CD14-positive monocyte (primary cell): ENCODE measurements around the gene HAUS5. TPM values are rescaled to one million over a fixed set of nuclear protein-coding genes. Genes with fewer than 3 reads are reported as not detected.

Source experiments
- DNase-seq, 3 donors: peaks; one replicate each; pipeline ENCODE4 v3.0.0-alpha.2; 2011 to 2022
- H2AFZ ChIP-seq: 2 replicates; pipeline ENCODE4 v1.6.0; 2012; ENCODE audit warnings: mild to moderate bottlenecking, low read depth, low read length, inconsistent platforms; ENCODE audit not compliant: insufficient read depth, poor library complexity, severe bottlenecking
- H3K27ac ChIP-seq, 2 donors: 1 replicate in 1 of 2; 2 replicates in 1 of 2; pipeline ENCODE4 v1.5.1; 2012 to 2013; ENCODE audit warnings: low read length in 2 of 2, control low read depth in 1 of 2, inconsistent platforms in 1 of 2, low read depth in 1 of 2, mild to moderate bottlenecking in 1 of 2
- H3K27me3 ChIP-seq, 2 donors: one replicate each; pipeline versions ENCODE4 v1.6.0 to v1.6.1; 2011 to 2013; ENCODE audit warnings: low read length in 2 of 2; ENCODE audit not compliant: control insufficient read depth in 2 of 2, insufficient read depth in 2 of 2
- H3K36me3 ChIP-seq, 2 donors: replicated peaks in 1 of 2; 1 replicate in 1 of 2; 2 replicates in 1 of 2; pipeline versions ENCODE4 v1.5.1 to v1.6.1; 2012 to 2013; ENCODE audit warnings: low read length in 2 of 2, control low read depth in 1 of 2, inconsistent platforms in 1 of 2, mild to moderate bottlenecking in 1 of 2; ENCODE audit not compliant: insufficient read depth in 2 of 2, control insufficient read depth in 1 of 2
- H3K4me1 ChIP-seq, 2 donors: 1 replicate in 1 of 2; 2 replicates in 1 of 2; pipeline versions ENCODE4 v1.5.1 to v1.6.1; 2012 to 2013; ENCODE audit warnings: low read length in 2 of 2, control low read depth in 1 of 2, inconsistent platforms in 1 of 2, mild to moderate bottlenecking in 1 of 2, moderate library complexity in 1 of 2; ENCODE audit not compliant: insufficient read depth in 2 of 2, control insufficient read depth in 1 of 2
- H3K4me2 ChIP-seq: replicated peaks from 2 replicates; pipeline ENCODE3; 2012; ENCODE audit warnings: low read length, moderate library complexity, mild to moderate bottlenecking; ENCODE audit not compliant: poor library complexity, severe bottlenecking; ENCODE audit errors: extremely low read depth
- H3K4me3 ChIP-seq, 3 experiments: fragments of 200-600 bp in 1 of 3; sonication (generic) in 1 of 3; replicated peaks in 1 of 3; 1 replicate in 2 of 3; 2 replicates in 1 of 3; pipeline ENCODE4 v1.5.1; 2011 to 2013; ENCODE audit warnings: low read length in 3 of 3, mild to moderate bottlenecking in 3 of 3, control low read depth in 2 of 3, low read depth in 2 of 3, inconsistent platforms in 1 of 3, moderate library complexity in 1 of 3
- H3K79me2 ChIP-seq: 2 replicates; pipeline ENCODE4 v1.6.0; 2012; ENCODE audit warnings: mild to moderate bottlenecking, control low read depth, inconsistent platforms, low read length, moderate library complexity; ENCODE audit not compliant: insufficient read depth
- H3K9ac ChIP-seq: 2 replicates; pipeline ENCODE4 v1.6.0; 2017; ENCODE audit warnings: low read length, mild to moderate bottlenecking; ENCODE audit not compliant: insufficient read depth, poor library complexity, severe bottlenecking
- H3K9me3 ChIP-seq, 2 donors: replicated peaks in 1 of 2; 1 replicate in 1 of 2; 2 replicates in 1 of 2; pipeline versions ENCODE4 v1.5.1 to v1.6.1; 2012 to 2013; ENCODE audit warnings: low read length in 2 of 2, control low read depth in 1 of 2; ENCODE audit not compliant: control insufficient read depth in 1 of 2, insufficient read depth in 1 of 2
- H4K20me1 ChIP-seq: 2 replicates; pipeline ENCODE4 v1.6.0; 2012; ENCODE audit warnings: mild to moderate bottlenecking, low read length, control low read depth, moderate library complexity; ENCODE audit not compliant: insufficient read depth
- H3K27ac Mint-ChIP-seq, 7 donors: one replicate each; pipeline ENCODE4 v1.8.0; 2020; ENCODE audit warnings: mild to moderate bottlenecking in 7 of 7, mixed read lengths in 7 of 7, moderate library complexity in 6 of 7, inconsistent platforms in 2 of 7
- H3K27me3 Mint-ChIP-seq, 3 donors: one replicate each; pipeline ENCODE4 v1.8.0; 2021 to 2022; ENCODE audit warnings: low read depth in 3 of 3, mild to moderate bottlenecking in 3 of 3, mixed read lengths in 3 of 3, moderate library complexity in 3 of 3, inconsistent platforms in 1 of 3
- H3K36me3 Mint-ChIP-seq, 2 donors: one replicate each; pipeline ENCODE4 v1.8.0; 2020; ENCODE audit warnings: mixed read lengths in 2 of 2, inconsistent platforms in 1 of 2, mild to moderate bottlenecking in 1 of 2
- H3K4me1 Mint-ChIP-seq: one replicate; pipeline ENCODE4 v1.8.0; 2020; ENCODE audit warnings: mild to moderate bottlenecking, mixed read lengths
- H3K4me3 Mint-ChIP-seq, 2 donors: one replicate each; pipeline ENCODE4 v1.8.0; 2020; ENCODE audit warnings: mild to moderate bottlenecking in 2 of 2, mixed read lengths in 2 of 2, moderate library complexity in 1 of 2
- H3K9me3 Mint-ChIP-seq, 7 donors: one replicate each; pipeline ENCODE4 v1.8.0; 2020 to 2022; ENCODE audit warnings: mixed read lengths in 7 of 7, mild to moderate bottlenecking in 6 of 7, moderate library complexity in 6 of 7, inconsistent platforms in 2 of 7
- CTCF ChIP-seq: fragments of 200-600 bp; IDR thresholded peaks from one replicate; pipeline ENCODE4 v1.8.0; 2022; ENCODE audit warnings: antibody characterized with exemption, mild to moderate bottlenecking
- WGBS: methylation state at CpG from one replicate; pipeline ENCODE4 v1.1.5; 2013; ENCODE audit warnings: missing lambda C conversion rate; ENCODE audit not compliant: insufficient coverage; 5-methylcytosine and 5-hydroxymethylcytosine counted together
- intact Hi-C, 2 donors: fragments of 100-400 bp; cut with micrococcal nuclease; formaldehyde crosslinking; loops; one replicate each; pipeline versions ENCODE4 v1.15.0 to v1.15.1; 2023
- polyA plus RNA-seq, 3 donors: library from polyadenylated mRNA; depleted of rRNA in 1 of 3; unstranded in 2 of 3; stranded (reverse) in 1 of 3; fragments of 300-500 nt in 2 of 3; fragments of >200 nt in 1 of 3; fragmentation: Illumina TruSeq in 2 of 3; gene quantifications; 1 replicate in 2 of 3; 2 replicates in 1 of 3; pipeline ENCODE4 v1.2.3, GENCODE V29; 2012 to 2021

HAUS5 gene
- polyA plus RNA-seq, 3 donors = 0.94 to 6.3 (median 0.99) TPM

GRCh38 chr19:35641515-35642151 is 29.1 kb downstream of the HAUS5 start, which contains the start of gene ETV2:
TSS of gene ETV2 (plus strand) at chr19:35641745. CDS start at chr19:35642461, 716 bp downstream.
- Mint-ChIP-seq H3K27me3 (peaks cover 8 to 16% (median 13%) of the 10 kb centered on the region in 3 donors), H3K9me3 (no peaks in the 10 kb centered on the region), H3K27ac (no peak within 1 kb of the TSS), H3K4me3 (peak within 1 kb of the TSS in 1 of 2 donors; percentile 64), H3K36me3 (peaks cover 13 to 18% of the 10 kb centered on the region in 2 donors), H3K4me1 (peaks cover 25% of the 10 kb centered on the region)
- intact Hi-C loops = loop anchor here in 1 of 2 donors (10.0 kb wide), 1 partner anchor 103 kb away; the partner anchor contains the start of genes IGFLR1, LIN37, PSENEN and U2AF1L4
- Histone ChIP-seq H3K9me3 (no peaks in the 10 kb centered on the region), H3K9ac (no peak within 1 kb of the TSS), H3K27me3 (peaks cover 0 to 2% of the 10 kb centered on the region in 2 donors), H3K4me3 (no peak within 1 kb of the TSS), H3K27ac (no peak within 1 kb of the TSS), H3K36me3 (peaks cover 14 to 18% of the 10 kb centered on the region in 2 donors), H3K4me2 (peak within 1 kb of the TSS; percentile 5), H3K4me1 (peaks cover 37 to 42% of the 10 kb centered on the region in 2 donors), H2AFZ (peak within 1 kb of the TSS; percentile 46), H4K20me1 (no peaks in the 10 kb centered on the region), H3K79me2 (no peaks in the 10 kb centered on the region)
- DNase-seq = no peak
- TF ChIP-seq CTCF = no peak
- 25% methylated on average over 16 of the region's 28 CpGs for WGBS

- Mint-ChIP-seq H3K27ac (no peak overlapping the region), H3K36me3 (peaks cover 6 to 11% of the 10 kb centered on the region in 2 donors), H3K9me3 (no peaks in the 10 kb centered on the region), H3K4me3 (peak overlapping the region in 1 of 2 donors; percentile 64), H3K27me3 (peaks cover 8 to 16% (median 13%) of the 10 kb centered on the region in 3 donors), H3K4me1 (peaks cover 25% of the 10 kb centered on the region)
- H2AFZ ChIP-seq = no peak overlapping the region
- H3K27me3 ChIP-seq = peaks cover 0 to 2% of the 10 kb centered on the region in 2 donors
- peaks cover 7 to 11% of the 10 kb centered on the region in 2 donors for H3K36me3 ChIP-seq
- no peak overlapping the region for H3K4me3 ChIP-seq
- no peaks in the 10 kb centered on the region for H3K79me2 ChIP-seq
- H3K27ac ChIP-seq = no peak overlapping the region
- no peak for TF ChIP-seq CTCF
- intact Hi-C loops = loop anchor here in 1 of 2 donors (10.0 kb wide), 1 partner anchor 102 kb away; the partner anchor contains the start of genes IGFLR1, LIN37, PSENEN and U2AF1L4
- peaks cover 37 to 43% of the 10 kb centered on the region in 2 donors for H3K4me1 ChIP-seq
- no peak overlapping the region for H3K9ac ChIP-seq
- DNase-seq = no peak
- no peak overlapping the region for H3K4me2 ChIP-seq
- H3K9me3 ChIP-seq = no peaks in the 10 kb centered on the region
- WGBS = 88% methylated on average over 6 of the region's 10 CpGs
- no peaks in the 10 kb centered on the region for H4K20me1 ChIP-seq
Measured at GRCh38 chr19:35642312-35642711, 29.8 kb downstream of the HAUS5 start.
